Tibial nerve (tissue), 3 donors: ENCODE data around the gene PTPRD.

Source experiments
- CTCF ChIP-seq, 5 experiments: fragments of 200-600 bp in 3 of 5; fragments of 450-650 bp in 2 of 5; sonication (generic) in 3 of 5; IDR thresholded peaks; one replicate each; pipeline ENCODE4 v1.5.1; 2016 to 2019; ENCODE audit warnings: antibody characterized with exemption in 5 of 5, mild to moderate bottlenecking in 3 of 5, moderate library complexity in 2 of 5
- POLR2A ChIP-seq, 2 donors: fragments of 450-650 bp; IDR thresholded peaks; one replicate each; pipeline ENCODE4 v1.6.1; 2017; ENCODE audit warnings: antibody characterized with exemption in 2 of 2, mild to moderate bottlenecking in 2 of 2, moderate library complexity in 2 of 2

DNA sequence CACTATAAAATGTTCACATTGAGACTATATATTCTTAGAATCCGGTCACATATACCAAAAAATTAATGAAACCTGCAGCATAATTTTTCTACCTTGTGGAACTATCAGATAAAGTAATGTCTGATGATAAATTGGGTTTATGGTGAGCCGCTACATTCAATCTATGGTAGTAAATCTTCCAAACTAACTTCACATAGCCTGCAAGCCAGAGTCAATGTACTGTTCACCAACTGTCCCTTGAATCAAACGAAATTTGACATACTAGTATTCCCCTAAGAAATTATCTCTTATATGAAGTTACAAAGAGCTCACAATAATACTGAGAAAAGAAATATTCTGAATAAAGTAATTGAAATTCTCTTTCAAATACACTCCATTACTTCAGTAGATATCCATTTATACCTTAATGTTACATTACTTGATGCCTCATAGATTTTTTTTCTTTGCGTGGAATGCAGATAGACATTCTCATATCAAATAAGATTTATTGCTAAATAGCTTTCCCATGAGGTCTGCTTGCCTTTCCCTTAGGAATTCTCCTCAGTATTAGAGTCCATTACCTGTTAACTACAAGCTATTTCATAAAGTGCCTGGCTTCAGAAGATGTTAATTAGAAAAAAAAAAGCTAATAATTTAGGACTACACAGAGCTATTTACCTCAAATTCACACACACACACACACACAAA lies 169.5 kb downstream of the PTPRD start:
- TF ChIP-seq POLR2A (IDR thresholded peaks at IDR 0.05) (no peak), CTCF (IDR thresholded peaks at IDR 0.05) (no peak)
